HepG2 (cell line): Measurements from ENCODE around the gene LBX2. TPM values are rescaled to one million over a fixed set of nuclear protein-coding genes. Genes with fewer than 3 reads are reported as not detected.

Experiments used
- BRCA1 ChIP-seq: sonication (generic); formaldehyde crosslinking; IDR thresholded peaks from 2 replicates; pipeline ENCODE4 v1.4.0; 2020; ENCODE audit warnings: missing genetic modification reagents
- CENPT ChIP-seq: sonication (generic); formaldehyde crosslinking; IDR thresholded peaks from 2 replicates; pipeline ENCODE4 v1.8.0; 2022; ENCODE audit warnings: low read depth, mild to moderate bottlenecking, moderate library complexity, missing genetic modification reagents
- EEA1 ChIP-seq: sonication (generic); formaldehyde crosslinking; IDR thresholded peaks from 2 replicates; pipeline ENCODE4 v1.5.1; 2020; ENCODE audit warnings: mild to moderate bottlenecking, missing genetic modification reagents, borderline replicate concordance
- ESRRA ChIP-seq: sonication (generic); formaldehyde crosslinking; IDR thresholded peaks from 2 replicates; pipeline ENCODE4 v1.5.1; 2020; ENCODE audit warnings: mild to moderate bottlenecking, low read depth, missing genetic modification reagents
- FOXK1 ChIP-seq: sonication (generic); formaldehyde crosslinking; IDR thresholded peaks from 2 replicates; pipeline ENCODE4 v1.4.0; 2020; ENCODE audit warnings: low read depth, missing genetic modification reagents, borderline replicate concordance
- HNF4A ChIP-seq: sonication (generic); formaldehyde crosslinking; IDR thresholded peaks from 2 replicates; pipeline ENCODE4 v1.4.0; 2020; ENCODE audit warnings: missing genetic modification reagents
- POLR2AphosphoS2 ChIP-seq: IDR thresholded peaks from 2 replicates; pipeline ENCODE4 v1.6.1; 2011; ENCODE audit warnings: low read depth, low read length, improper control_type of control experiment
- RFXAP ChIP-seq: sonication (generic); formaldehyde crosslinking; IDR thresholded peaks from 2 replicates; pipeline ENCODE4 v1.4.0; 2020; ENCODE audit warnings: missing genetic modification reagents, borderline replicate concordance
- ZBTB42 ChIP-seq: sonication (generic); formaldehyde crosslinking; IDR thresholded peaks from 2 replicates; pipeline ENCODE4 v1.5.0; 2020; ENCODE audit warnings: mild to moderate bottlenecking, missing genetic modification reagents
- ZNF121 ChIP-seq: sonication (generic); formaldehyde crosslinking; IDR thresholded peaks from 2 replicates; pipeline ENCODE4 v1.5.0; 2020; ENCODE audit warnings: mild to moderate bottlenecking, missing genetic modification reagents
- ZNF124 ChIP-seq: sonication (generic); formaldehyde crosslinking; IDR thresholded peaks from 2 replicates; pipeline ENCODE4 v1.4.0; 2020; ENCODE audit warnings: missing genetic modification reagents
- ZNF142 ChIP-seq: sonication (generic); formaldehyde crosslinking; IDR thresholded peaks from 2 replicates; pipeline ENCODE4 v1.4.0; 2020; ENCODE audit warnings: missing genetic modification reagents
- ZNF749 ChIP-seq: sonication (generic); formaldehyde crosslinking; IDR thresholded peaks from 2 replicates; pipeline ENCODE4 v1.8.0; 2022; ENCODE audit warnings: mild to moderate bottlenecking, missing genetic modification reagents, moderate library complexity, borderline replicate concordance
- ZNF75D ChIP-seq: sonication (generic); formaldehyde crosslinking; IDR thresholded peaks from 2 replicates; pipeline ENCODE4 v1.8.1; 2023; ENCODE audit warnings: missing genetic modification reagents, mild to moderate bottlenecking, borderline replicate concordance
- ZNF780A ChIP-seq: sonication (generic); formaldehyde crosslinking; IDR thresholded peaks from 2 replicates; pipeline ENCODE4 v1.8.0; 2022; ENCODE audit warnings: mild to moderate bottlenecking, missing genetic modification reagents, moderate library complexity
- ZNF879 ChIP-seq: sonication (generic); formaldehyde crosslinking; IDR thresholded peaks from 2 replicates; pipeline ENCODE4 v1.8.1; 2023; ENCODE audit warnings: missing genetic modification reagents
- ZNF883 ChIP-seq: sonication (generic); formaldehyde crosslinking; IDR thresholded peaks from 2 replicates; pipeline ENCODE4 v1.5.1; 2020; ENCODE audit warnings: mild to moderate bottlenecking, missing genetic modification reagents; ENCODE audit errors: not compliant biosample characterization
- polyA plus RNA-seq, 8 experiments: library from polyadenylated mRNA; depleted of rRNA in 3 of 8; stranded (reverse) in 7 of 8; unstranded in 1 of 8; fragments of >200 nt; fragmentation: Illumina TruSeq in 4 of 8; extraction: Trizol in 4 of 8; gene quantifications; 2 replicates each; pipeline versions ENCODE4 v1.2.1 to v1.2.3, GENCODE V29; 2011 to 2016; ENCODE audit warnings: low read depth in 4 of 8, missing spikeins in 1 of 8, mixed read lengths in 1 of 8; ENCODE audit not compliant: insufficient read depth in 1 of 8
- total RNA-seq, 5 experiments: library from RNA; depleted of rRNA; stranded (reverse); fragments of >200 nt; fragmentation: Illumina TruSeq; extraction: Trizol; gene quantifications; 2 replicates each; pipeline ENCODE4 v1.2.3, GENCODE V29; 2016; ENCODE audit warnings: low read depth in 1 of 5
- TF ChIP-seq, protein P1 (sequence below): sonication (generic); formaldehyde crosslinking; conservative IDR thresholded peaks from 2 replicates; pipeline ENCODE4 v1.8.0; 2022; ENCODE audit warnings: missing genetic modification reagents
- TF ChIP-seq, protein P2 (sequence below): sonication (generic); formaldehyde crosslinking; IDR thresholded peaks from 2 replicates; pipeline ENCODE4 v1.8.1; 2023; ENCODE audit warnings: mild to moderate bottlenecking, missing genetic modification reagents

The LBX2 gene
- total and polyA plus RNA-seq, 2 of the 13 experiments (the other 11 are each of a cell fraction or from before 2014, with no cell fraction given) = 6.4 to 8.1 TPM

DNA sequence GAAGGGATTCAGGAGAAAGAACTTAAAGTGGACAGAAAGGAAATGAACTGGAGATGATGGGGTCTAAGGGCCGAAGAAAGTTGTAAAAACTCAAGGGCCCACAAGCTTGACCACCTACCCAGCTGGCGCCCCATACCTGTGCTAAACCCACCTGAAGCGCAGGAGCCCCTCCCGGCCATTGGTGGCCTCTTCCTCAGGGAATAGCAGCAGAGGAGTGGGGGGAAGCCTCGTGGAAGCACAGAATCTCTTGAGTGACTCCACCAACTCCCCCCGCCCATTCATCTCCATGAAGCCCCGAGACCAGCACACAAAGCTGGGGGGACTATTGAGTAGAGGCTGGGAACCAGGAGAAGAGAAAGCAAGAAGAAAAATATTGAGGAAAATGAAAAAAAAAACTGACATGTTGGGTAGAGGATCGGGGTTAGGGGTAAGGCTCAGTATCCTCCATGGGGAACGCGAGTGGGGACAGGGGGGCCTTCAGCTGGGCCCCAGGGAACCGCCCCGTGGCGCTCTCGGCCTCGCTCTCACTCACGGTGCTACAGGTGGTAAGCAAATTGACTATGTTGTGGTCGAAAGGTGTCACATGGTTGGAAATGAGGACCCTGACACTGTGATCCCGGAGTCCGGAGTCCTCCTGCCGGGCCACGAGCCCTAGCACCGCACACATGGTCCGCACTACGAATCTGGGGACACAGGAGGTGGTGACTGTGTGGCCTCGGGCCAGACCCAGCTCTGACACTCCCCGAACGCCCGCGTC lies 29.4 kb upstream of the LBX2 start (continued):
- TF ChIP-seq CENPT (peak; percentile 75; the same call in 1 of the 2 replicates), ZNF780A (CRISPR knock-in tag) (0 out of 2 replicates have a peak, but pooled peaks have one; percentile 14), ZNF121 (CRISPR knock-in tag) (no peak), HNF4A (CRISPR knock-in tag) (peak; percentile 79), ZNF142 (CRISPR knock-in tag) (no peak), ZNF75D (CRISPR knock-in tag) (no peak), ZNF879 (CRISPR knock-in tag) (peak; percentile 61; the same call in 1 of the 2 replicates), ZNF883 (CRISPR knock-in tag) (peak; percentile 3), RFXAP (peak; percentile 15; the same call in 1 of the 2 replicates), ESRRA (CRISPR knock-in tag) (0 out of 2 replicates have a peak, but pooled peaks have one; percentile 8), ZBTB42 (CRISPR knock-in tag) (no peak), BRCA1 (CRISPR knock-in tag) (no peak), FOXK1 (no peak), ZNF749 (CRISPR knock-in tag) (no peak), EEA1 (CRISPR knock-in tag) (no peak), POLR2AphosphoS2 (no peak), ZNF124 (CRISPR knock-in tag) (no peak)
- TF ChIP-seq, protein P1, sequence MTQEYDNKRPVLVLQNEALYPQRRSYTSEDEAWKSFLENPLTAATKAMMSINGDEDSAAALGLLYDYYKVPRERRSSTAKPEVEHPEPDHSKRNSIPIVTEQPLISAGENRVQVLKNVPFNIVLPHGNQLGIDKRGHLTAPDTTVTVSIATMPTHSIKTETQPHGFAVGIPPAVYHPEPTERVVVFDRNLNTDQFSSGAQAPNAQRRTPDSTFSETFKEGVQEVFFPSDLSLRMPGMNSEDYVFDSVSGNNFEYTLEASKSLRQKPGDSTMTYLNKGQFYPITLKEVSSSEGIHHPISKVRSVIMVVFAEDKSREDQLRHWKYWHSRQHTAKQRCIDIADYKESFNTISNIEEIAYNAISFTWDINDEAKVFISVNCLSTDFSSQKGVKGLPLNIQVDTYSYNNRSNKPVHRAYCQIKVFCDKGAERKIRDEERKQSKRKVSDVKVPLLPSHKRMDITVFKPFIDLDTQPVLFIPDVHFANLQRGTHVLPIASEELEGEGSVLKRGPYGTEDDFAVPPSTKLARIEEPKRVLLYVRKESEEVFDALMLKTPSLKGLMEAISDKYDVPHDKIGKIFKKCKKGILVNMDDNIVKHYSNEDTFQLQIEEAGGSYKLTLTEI (CRISPR knock-in tag) = no peak
- TF ChIP-seq, protein P2, sequence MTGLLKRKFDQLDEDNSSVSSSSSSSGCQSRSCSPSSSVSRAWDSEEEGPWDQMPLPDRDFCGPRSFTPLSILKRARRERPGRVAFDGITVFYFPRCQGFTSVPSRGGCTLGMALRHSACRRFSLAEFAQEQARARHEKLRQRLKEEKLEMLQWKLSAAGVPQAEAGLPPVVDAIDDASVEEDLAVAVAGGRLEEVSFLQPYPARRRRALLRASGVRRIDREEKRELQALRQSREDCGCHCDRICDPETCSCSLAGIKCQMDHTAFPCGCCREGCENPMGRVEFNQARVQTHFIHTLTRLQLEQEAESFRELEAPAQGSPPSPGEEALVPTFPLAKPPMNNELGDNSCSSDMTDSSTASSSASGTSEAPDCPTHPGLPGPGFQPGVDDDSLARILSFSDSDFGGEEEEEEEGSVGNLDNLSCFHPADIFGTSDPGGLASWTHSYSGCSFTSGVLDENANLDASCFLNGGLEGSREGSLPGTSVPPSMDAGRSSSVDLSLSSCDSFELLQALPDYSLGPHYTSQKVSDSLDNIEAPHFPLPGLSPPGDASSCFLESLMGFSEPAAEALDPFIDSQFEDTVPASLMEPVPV (CRISPR knock-in tag) = 0 out of 2 replicates have a peak, but pooled peaks have one; percentile 64
